PC-9 (cell line): Measurements from ENCODE around the gene CACNA1S. TPM values are rescaled to one million over a fixed set of nuclear protein-coding genes. Genes with fewer than 3 reads are reported as not detected.

Experiments
- BruUV-seq: library from RNA; stranded (reverse); fragments of 400-500 nt; replicated peaks from 2 replicates; lab custom pipeline; 2021; lab: Mats Ljungman, UMichigan
- CTCF ChIA-PET: fragments of 300-600 bp; sonication (Branson Sonifier 250); formaldehyde crosslinking; loops from one replicate; lab custom pipeline; 2022; ENCODE audit warnings: antibody characterized with exemption; lab: Charles Lee
- POLR2A ChIA-PET: fragments of 300-600 bp; sonication (Branson Sonifier 250); formaldehyde crosslinking; loops from one replicate; lab custom pipeline; 2022; ENCODE audit warnings: antibody characterized with exemption; ENCODE audit not compliant: unreplicated experiment; lab: Charles Lee
- DNase-seq, 2 experiments: peaks; one replicate each; pipeline versions ENCODE4 v3.0.0 to v3.0.0-alpha.2; 2015 to 2022; ENCODE audit warnings: mixed read lengths in 1 of 2
- H2AFZ ChIP-seq: fragments of 200-600 bp; sonication (generic); 2 replicates; pipeline ENCODE4 v1.8.1; 2017; ENCODE audit warnings: antibody characterized with exemption
- H3F3A ChIP-seq: fragments of 200-600 bp; sonication (generic); 2 replicates; pipeline ENCODE4 v1.8.1; 2017; ENCODE audit warnings: antibody characterized with exemption, mild to moderate bottlenecking, low read depth; ENCODE audit not compliant: insufficient read depth
- H3K27ac ChIP-seq: fragments of 200-600 bp; sonication (generic); 2 replicates; pipeline ENCODE4 v1.6.1; 2016; ENCODE audit warnings: mixed run types
- H3K27me3 ChIP-seq: fragments of 200-600 bp; sonication (generic); 2 replicates; pipeline ENCODE4 v1.6.1; 2016; ENCODE audit warnings: low read depth, mixed run types; ENCODE audit not compliant: insufficient read depth
- H3K36me3 ChIP-seq: fragments of 200-600 bp; sonication (generic); 2 replicates; pipeline ENCODE4 v1.6.1; 2016; ENCODE audit warnings: low read depth, mixed run types
- H3K4me1 ChIP-seq: fragments of 200-600 bp; sonication (generic); replicated peaks from 2 replicates; pipeline ENCODE4 v1.6.1; 2016; ENCODE audit warnings: mixed run types; ENCODE audit not compliant: insufficient read depth
- H3K4me2 ChIP-seq: fragments of 200-600 bp; sonication (generic); 2 replicates; pipeline ENCODE4 v1.6.1; 2017; ENCODE audit warnings: mixed run types
- H3K4me3 ChIP-seq: fragments of 200-600 bp; sonication (generic); 2 replicates; pipeline ENCODE4 v1.6.1; 2016; ENCODE audit warnings: mixed run types
- H3K79me2 ChIP-seq: fragments of 200-600 bp; sonication (generic); 2 replicates; pipeline ENCODE4 v1.6.1; 2017; ENCODE audit warnings: low read depth, mixed run types
- H3K9me2 ChIP-seq: fragments of 200-600 bp; sonication (generic); 2 replicates; pipeline ENCODE4 v1.8.1; 2017; ENCODE audit warnings: mild to moderate bottlenecking; ENCODE audit not compliant: insufficient read depth
- H3K9me3 ChIP-seq: fragments of 200-600 bp; sonication (generic); 2 replicates; pipeline ENCODE4 v1.8.1; 2016; ENCODE audit warnings: low read depth; ENCODE audit not compliant: insufficient read depth
- H4K20me1 ChIP-seq: fragments of 200-600 bp; sonication (generic); 2 replicates; pipeline ENCODE4 v1.8.1; 2017; ENCODE audit not compliant: insufficient read depth
- CTCF ChIP-seq: fragments of 200-600 bp; sonication (generic); conservative IDR thresholded peaks from 2 replicates; pipeline ENCODE4 v1.6.1; 2017; ENCODE audit warnings: mixed run types, antibody characterized with exemption, mild to moderate bottlenecking, moderate library complexity
- EZH2 ChIP-seq: fragments of 200-600 bp; sonication (generic); IDR thresholded peaks from 2 replicates; pipeline ENCODE4 v1.8.0; 2017; ENCODE audit warnings: antibody characterized with exemption, low read depth
- intact Hi-C: fragments of 100-400 bp; cut with micrococcal nuclease; formaldehyde crosslinking; loops from one replicate; pipeline ENCODE4 v1.10.0; 2022; ENCODE audit not compliant: unreplicated experiment
- total RNA-seq: library from RNA; stranded (reverse); gene quantifications from 2 replicates; pipeline ENCODE4 v1.2.3, GENCODE V29; 2021

Gene CACNA1S
- total RNA-seq, 1 experiment from 2014 or later: not detected

DNA sequence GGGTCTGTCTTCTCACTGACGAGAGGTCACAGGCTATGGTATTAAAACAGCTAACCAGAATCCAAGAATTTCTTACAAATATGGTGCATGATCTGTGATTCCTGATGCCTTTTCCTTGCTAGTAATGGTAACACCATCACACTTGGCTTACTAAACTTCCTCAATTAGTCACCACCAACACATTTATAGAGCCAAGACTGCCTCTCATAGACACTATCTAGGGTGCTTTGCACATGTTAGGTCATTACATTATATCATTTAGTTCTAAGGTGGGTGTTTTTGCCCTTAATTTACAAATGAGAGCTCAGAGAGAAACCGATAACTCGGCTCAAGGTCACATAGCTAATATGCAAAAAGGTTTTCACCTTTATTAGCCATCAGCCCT lies 97.4 kb downstream of the CACNA1S start:
- BruUV-seq: no TSS peak
- TF ChIP-seq EZH2: no peak
- TF ChIP-seq CTCF: no peak
- Histone ChIP-seq H3K27me3 (no peaks in the 10 kb centered on the region), H3F3A (peaks cover 15% of the 10 kb centered on the region; the same call in 1 of the 2 replicates), H3K36me3 (no peaks in the 10 kb centered on the region), H3K9me3 (no peaks in the 10 kb centered on the region), H3K4me1 (peaks cover 18% of the 10 kb centered on the region), H3K79me2 (no peaks in the 10 kb centered on the region), H2AFZ (no peak overlapping the region), H3K4me2 (no peak overlapping the region), H3K27ac (no peak overlapping the region), H4K20me1 (no peaks in the 10 kb centered on the region), H3K4me3 (no peak overlapping the region), H3K9me2 (no peaks in the 10 kb centered on the region)
- ChIA-PET CTCF (interaction anchor here (0.6 to 1.9 kb wide), 3 partner anchors 9 to 35 kb away, joined by 3 to 5 read pairs (median 3); no protein-coding TSS in a partner anchor), POLR2A (interaction anchor here (0.5 kb wide), 1 partner anchor 1281 kb away, joined by 4 read pairs; no protein-coding TSS in a partner anchor)
- DNase-seq: no peak
- intact Hi-C loops: no loop called here

GRCh38 chr1:201013991-201014815 lies 98.0 kb downstream of the CACNA1S start:
- Histone ChIP-seq H3F3A (peaks cover 12% of the 10 kb centered on the region; the same call in 1 of the 2 replicates), H3K9me3 (no peaks in the 10 kb centered on the region), H3K27me3 (no peaks in the 10 kb centered on the region), H2AFZ (no peak overlapping the region), H3K4me1 (peaks cover 12% of the 10 kb centered on the region), H3K27ac (no peak overlapping the region), H3K79me2 (no peaks in the 10 kb centered on the region), H3K36me3 (no peaks in the 10 kb centered on the region), H3K4me3 (no peak overlapping the region), H3K9me2 (no peaks in the 10 kb centered on the region), H3K4me2 (no peak overlapping the region), H4K20me1 (no peaks in the 10 kb centered on the region)
- TF ChIP-seq EZH2 (no peak), CTCF (no peak)
- intact Hi-C loops: no loop called here
- DNase-seq: peak in 1 of 2 experiments; percentile 34
- ChIA-PET POLR2A (no interaction called here), CTCF (interaction anchor here (0.5 to 1.9 kb wide), 3 partner anchors 12 to 479 kb away, joined by 3 to 5 read pairs (median 3); no protein-coding TSS in a partner anchor)
- no TSS peak for BruUV-seq

- TF ChIP-seq CTCF (no peak), EZH2 (no peak)
- Histone ChIP-seq H3K27me3 (no peaks in the 10 kb centered on the region), H4K20me1 (no peaks in the 10 kb centered on the region), H3K4me1 (peaks cover 5% of the 10 kb centered on the region), H3K9me2 (no peaks in the 10 kb centered on the region), H3K36me3 (no peaks in the 10 kb centered on the region), H3F3A (peaks cover 8% of the 10 kb centered on the region; the same call in 1 of the 2 replicates), H3K4me2 (no peak overlapping the region), H3K79me2 (no peaks in the 10 kb centered on the region), H3K27ac (no peak overlapping the region), H3K4me3 (no peak overlapping the region), H3K9me3 (no peaks in the 10 kb centered on the region), H2AFZ (no peak overlapping the region)
- intact Hi-C loops: no loop called here
- ChIA-PET POLR2A (no interaction called here), CTCF (no interaction called here)
- peak; percentile 25 to 40 for DNase-seq
- BruUV-seq: no TSS peak
These were observed 99.2 kb downstream of the CACNA1S start for GRCh38 chr1:201013031-201013485.
